ENCODE data around the gene TBC1D22A.
"Not testable (repeated sequence)": the region's sequence is repeated elsewhere in the genome, so short reads cannot be mapped to it uniquely, and the experiment has no call there.

The TBC1D22A gene, protein sequence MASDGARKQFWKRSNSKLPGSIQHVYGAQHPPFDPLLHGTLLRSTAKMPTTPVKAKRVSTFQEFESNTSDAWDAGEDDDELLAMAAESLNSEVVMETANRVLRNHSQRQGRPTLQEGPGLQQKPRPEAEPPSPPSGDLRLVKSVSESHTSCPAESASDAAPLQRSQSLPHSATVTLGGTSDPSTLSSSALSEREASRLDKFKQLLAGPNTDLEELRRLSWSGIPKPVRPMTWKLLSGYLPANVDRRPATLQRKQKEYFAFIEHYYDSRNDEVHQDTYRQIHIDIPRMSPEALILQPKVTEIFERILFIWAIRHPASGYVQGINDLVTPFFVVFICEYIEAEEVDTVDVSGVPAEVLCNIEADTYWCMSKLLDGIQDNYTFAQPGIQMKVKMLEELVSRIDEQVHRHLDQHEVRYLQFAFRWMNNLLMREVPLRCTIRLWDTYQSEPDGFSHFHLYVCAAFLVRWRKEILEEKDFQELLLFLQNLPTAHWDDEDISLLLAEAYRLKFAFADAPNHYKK

DNA sequence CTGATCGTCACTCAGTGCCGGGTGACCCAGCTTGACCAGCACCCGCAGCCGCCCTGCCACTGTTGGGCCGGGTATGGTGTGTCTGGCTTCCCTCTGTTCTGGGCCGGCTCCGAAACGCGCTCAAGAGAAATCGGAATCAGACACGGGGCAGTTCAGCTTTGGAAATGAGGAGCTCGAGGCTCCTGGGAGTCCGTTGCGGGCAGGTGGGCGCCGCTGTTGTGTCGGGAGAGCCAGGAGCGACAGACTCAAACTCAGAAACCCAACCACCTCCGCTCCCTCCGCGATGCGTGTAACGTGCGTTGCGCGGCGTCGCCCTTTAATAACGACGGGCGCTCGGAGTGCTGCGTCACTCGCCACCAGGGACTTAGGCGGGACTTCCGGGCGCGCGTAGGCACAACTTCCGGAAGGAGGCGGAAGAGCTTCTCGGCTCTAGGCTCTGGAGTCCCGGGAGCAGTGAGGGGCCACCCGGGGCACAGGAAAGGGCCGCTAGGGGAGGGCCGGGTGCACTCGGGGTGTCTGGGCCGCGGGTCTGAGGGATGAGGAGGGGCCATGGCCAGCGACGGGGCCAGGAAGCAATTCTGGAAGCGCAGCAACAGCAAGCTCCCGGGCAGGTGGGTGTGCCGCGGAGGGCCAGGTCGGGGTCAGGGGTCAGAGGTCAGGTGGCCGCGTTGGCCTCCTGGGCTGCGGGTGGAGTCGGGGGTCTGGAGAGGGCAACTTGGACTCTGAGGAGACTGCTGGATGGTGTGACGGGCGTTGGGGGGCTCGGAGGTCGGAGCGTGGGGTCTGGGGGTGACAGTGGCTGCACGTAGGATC, at the start of gene TBC1D22A:
Gene TBC1D22A, plus strand, starts transcription at position 413 of the 813 bp plus-strand sequence. Its CDS starts 137 bp downstream, at position 550.
- DNase-seq (ENCODE audit: low read depth in 2 of 2), result peak; percentile 92 to 94

DNA sequence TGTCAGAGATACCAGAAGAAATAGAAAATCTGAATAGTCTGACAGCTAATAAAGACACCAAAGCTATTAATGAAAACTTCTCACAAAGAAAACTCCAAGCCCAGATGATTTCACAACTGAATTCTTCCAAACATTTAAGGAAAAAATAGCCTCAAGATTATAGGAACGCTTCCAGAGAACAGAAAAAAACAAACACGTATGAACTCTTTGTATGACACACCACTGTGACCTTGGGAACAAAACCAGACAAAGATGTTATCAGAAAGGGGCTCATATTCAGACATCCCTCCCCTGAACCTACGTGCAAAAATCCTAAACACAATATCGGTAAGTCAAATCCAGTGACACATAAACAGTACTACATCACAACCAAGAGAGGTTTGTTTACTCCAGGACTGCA, 47.9 kb upstream of the TBC1D22A start:
- DNase-seq (ENCODE audit: low read depth in 2 of 2), result no peak

- no peak for DNase-seq (ENCODE audit: low read depth in 2 of 2)
Observed at GRCh38 chr22:46719921-46720320, 42.5 kb upstream of the TBC1D22A start.

- no peak for DNase-seq (ENCODE audit: low read depth in 2 of 2)
Observed at GRCh38 chr22:46721501-46722085, 40.9 kb upstream of the TBC1D22A start.

DNA sequence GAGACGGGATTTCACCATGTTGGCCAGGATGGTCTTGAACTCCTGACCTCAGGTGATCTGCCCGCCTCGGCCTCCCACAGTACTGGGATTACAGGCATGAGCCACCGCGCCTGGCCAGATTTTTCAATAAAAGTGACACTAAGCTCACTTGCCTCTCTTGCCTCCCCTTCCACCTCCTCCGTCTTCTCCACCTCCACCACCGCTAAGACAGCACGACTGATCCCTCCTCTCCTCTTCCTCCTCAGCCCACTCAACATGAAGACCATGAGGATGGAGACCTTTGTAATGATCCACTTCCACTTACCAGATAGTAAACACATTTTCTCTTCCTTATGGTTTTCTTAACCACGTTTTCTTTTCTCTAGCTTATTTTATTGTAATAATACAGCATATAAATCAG, 38.6 kb upstream of the TBC1D22A start:
- no peak for DNase-seq (ENCODE audit: low read depth in 2 of 2)

DNA sequence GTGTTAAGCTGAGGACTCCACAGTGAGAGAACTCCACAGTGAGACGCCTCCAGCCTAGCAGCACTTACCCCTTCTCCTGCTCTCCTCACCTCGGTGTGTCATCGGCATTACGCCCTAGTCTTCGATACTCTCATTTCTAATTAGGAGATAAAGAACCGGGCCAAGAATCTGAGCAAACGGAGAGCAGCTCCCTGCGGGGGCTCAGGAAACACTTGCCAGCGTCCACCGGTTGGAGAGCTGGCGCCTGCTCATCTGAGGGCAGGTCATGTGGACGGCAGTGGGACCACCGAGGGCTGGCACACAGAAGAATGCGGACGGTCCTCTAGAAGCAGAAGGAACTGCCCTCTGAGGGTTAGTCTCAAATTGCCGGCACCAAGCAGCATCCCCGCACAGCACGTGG, 37.4 kb upstream of the TBC1D22A start:
- DNase-seq (ENCODE audit: low read depth in 2 of 2), result no peak

GRCh38 chr22:46726066-46726985, 36.1 kb upstream of the TBC1D22A start:
- no peak for DNase-seq (ENCODE audit: low read depth in 2 of 2)

DNA sequence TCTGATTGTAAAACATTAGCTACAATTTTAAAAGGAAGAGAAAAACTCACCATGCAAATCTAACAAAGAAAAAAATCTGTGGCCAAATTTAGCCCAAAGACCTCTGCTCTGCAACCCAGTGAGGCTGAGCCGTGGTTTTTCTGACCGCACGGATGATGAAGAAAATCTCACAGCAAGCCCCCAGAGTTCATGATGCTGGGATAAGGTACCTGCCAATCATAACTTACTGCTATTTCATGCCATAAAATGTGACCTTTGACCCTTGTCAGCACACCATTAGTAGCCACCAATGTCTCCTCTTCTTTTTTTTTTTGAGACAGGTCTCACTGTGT, 35.5 kb upstream of the TBC1D22A start:
- DNase-seq (ENCODE audit: low read depth in 2 of 2), result no peak

DNA sequence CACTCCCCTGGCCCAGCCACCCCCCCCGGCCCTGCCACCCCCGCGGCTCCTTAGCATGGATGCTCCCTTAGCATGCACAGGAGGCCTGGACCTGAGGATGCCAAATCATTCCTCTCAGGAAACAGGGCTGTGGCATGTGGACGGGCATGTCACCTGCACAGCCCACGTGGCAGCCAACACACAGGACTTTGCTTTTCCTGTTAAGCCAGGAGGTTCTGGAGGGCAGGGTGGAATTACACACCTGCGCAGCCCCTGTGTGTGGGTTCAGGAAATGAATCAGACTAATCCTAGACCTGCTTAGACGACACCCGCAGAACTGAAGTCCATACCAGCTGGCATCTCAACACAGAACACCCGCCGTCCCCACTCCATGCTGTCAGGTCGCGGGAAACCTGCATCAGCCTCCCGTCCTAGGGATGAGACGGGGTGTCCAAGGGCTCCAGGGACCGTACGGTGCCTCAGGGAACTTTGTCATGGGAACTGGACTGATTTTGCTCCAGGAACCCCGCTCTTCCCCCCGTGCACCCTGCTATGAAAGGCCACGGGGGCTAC, 34.6 kb upstream of the TBC1D22A start:
- no peak for DNase-seq (ENCODE audit: low read depth in 2 of 2)

GRCh38 chr22:46728470-46728869, 34.0 kb upstream of the TBC1D22A start:
- DNase-seq (ENCODE audit: low read depth in 2 of 2), result no peak

GRCh38 chr22:46730568-46731245, 31.7 kb upstream of the TBC1D22A start:
- no peak for DNase-seq (ENCODE audit: low read depth in 2 of 2)

DNA sequence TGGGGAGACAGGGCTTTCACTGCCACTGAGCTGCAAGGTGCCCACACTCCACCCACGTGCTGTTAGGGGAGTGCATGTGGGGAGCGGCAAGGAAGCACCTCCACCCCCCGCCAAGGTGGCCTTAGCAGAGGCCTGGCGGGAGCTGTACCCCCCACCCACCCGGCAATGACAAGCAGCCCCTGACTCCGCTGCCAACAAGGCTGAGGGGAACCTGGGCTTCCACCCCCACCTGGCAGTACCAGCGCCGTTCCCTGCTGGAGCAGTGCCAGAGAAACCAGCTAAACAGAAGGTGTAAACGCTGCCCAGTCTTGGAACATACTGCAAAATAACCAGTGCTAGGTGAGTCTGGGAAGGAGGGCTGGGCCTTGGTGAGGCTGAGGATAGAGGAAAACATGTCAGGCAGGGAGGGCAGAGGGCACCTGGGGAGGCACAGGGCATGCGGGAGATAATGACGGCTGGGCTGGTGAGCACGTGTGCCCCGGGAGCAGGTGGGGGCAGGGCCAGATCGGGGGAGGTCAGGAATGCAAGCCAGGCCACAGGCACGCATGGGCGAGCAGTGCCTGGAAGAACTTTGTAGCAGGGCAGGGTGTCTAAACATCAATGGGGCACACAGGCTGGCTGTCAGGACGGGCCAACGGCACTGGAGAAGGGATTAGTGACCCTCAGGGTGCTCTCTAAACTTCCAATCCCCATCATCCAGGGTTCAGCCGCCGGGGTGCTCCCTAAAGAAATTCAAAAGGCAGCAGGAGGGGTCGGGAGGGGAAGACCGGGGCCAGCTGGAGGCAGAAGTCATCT, 31.0 kb upstream of the TBC1D22A start:
- no peak for DNase-seq (ENCODE audit: low read depth in 2 of 2)

GRCh38 chr22:46732041-46732379, 30.4 kb upstream of the TBC1D22A start:
- no peak for DNase-seq (ENCODE audit: low read depth in 2 of 2)

- DNase-seq (ENCODE audit: low read depth in 2 of 2), result no peak
Observed at GRCh38 chr22:46732513-46732912, 29.9 kb upstream of the TBC1D22A start.

DNA sequence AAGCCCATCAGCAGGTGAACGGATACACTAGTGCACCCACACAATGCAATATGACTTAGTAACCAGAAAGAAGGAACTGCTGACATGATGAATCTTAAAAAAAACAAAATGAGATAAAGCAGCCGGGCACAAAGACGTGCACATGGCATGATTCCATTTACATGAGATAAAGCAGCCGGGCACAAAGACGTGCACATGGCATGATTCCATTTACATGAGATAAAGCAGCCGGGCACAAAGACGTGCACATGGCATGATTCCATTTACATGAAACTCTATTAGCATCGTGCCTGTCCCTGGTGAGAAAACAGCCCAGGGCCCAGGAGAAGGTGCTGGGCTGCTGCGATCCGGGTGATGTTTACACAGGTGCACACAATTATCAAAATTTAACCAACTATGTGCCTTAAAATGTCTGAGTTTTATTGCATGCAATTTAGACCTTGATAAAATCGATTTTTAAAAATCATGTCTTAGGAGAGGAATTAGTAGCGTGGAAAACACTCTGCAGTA, 28.2 kb upstream of the TBC1D22A start:
- DNase-seq (ENCODE audit: low read depth in 2 of 2), result not testable (repeated sequence)

GRCh38 chr22:46734830-46735453, 27.5 kb upstream of the TBC1D22A start:
- DNase-seq (ENCODE audit: low read depth in 2 of 2), result peak; percentile 26 to 29

- no peak for DNase-seq (ENCODE audit: low read depth in 2 of 2)
Observed at GRCh38 chr22:46735747-46736608, 26.5 kb upstream of the TBC1D22A start.

DNA sequence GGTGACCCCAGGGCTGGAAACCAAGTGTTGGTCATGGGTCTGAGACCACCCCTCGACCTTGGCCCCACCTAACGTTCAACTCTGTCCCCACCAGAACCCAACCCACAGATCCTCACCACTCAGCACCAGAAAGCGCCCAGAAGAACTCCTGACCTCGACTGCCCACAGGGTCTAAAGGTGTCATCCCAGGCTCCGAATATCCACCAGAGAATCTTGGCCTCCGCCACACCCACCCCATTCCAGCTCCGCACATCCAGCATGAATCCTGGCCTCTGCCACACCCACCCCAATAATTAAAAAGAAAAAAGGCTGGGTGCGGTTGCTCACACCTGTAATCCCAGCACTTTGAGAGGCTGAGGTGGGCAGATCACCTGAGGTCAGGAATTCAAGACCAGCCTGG, 25.7 kb upstream of the TBC1D22A start:
- DNase-seq (ENCODE audit: low read depth in 2 of 2), result no peak

Data from activated CD4-positive, alpha-beta T cell treated with anti-CD3 and anti-CD28 coated beads for 24 hours (primary cell).